HG02884 (cell line): Measurements from ENCODE around the gene AQR.
"Not testable (repeated sequence)": the region's sequence is repeated elsewhere in the genome, so short reads cannot be mapped to it uniquely, and the experiment has no call there.

Experiments used
- ATAC-seq: cut with Tn5 transposase; IDR thresholded peaks from one replicate; pipeline ENCODE4 v1.9.1; 2021; ENCODE audit warnings: mild to moderate bottlenecking, moderate library complexity; ENCODE audit not compliant: unreplicated experiment

The AQR gene

GRCh38 chr15:34964277-34964676, 5.3 kb downstream of the AQR start:
- no peak for ATAC-seq

GRCh38 chr15:34953851-34954250, 15.7 kb downstream of the AQR start:
- ATAC-seq = no peak

- ATAC-seq = no peak
Measured at GRCh38 chr15:34952481-34952880, 17.1 kb downstream of the AQR start.

GRCh38 chr15:34951993-34952392, 17.5 kb downstream of the AQR start:
- ATAC-seq = no peak

- ATAC-seq = no peak
Measured at GRCh38 chr15:34944936-34945335, 24.6 kb downstream of the AQR start.

GRCh38 chr15:34943711-34944110, 25.8 kb downstream of the AQR start:
- ATAC-seq = no peak

- not testable (repeated sequence) for ATAC-seq
Measured at GRCh38 chr15:34943264-34943663, 26.3 kb downstream of the AQR start.

- ATAC-seq = no peak
Measured at GRCh38 chr15:34942363-34942762, 27.2 kb downstream of the AQR start.

GRCh38 chr15:34941831-34942230, 27.7 kb downstream of the AQR start:
- ATAC-seq = no peak

- no peak for ATAC-seq
Measured at GRCh38 chr15:34941185-34941698, 28.3 kb downstream of the AQR start.

- no peak for ATAC-seq
Measured at GRCh38 chr15:34933432-34933975, 36.0 kb downstream of the AQR start.

- ATAC-seq = not testable (repeated sequence)
Measured at GRCh38 chr15:34928349-34928748, 41.2 kb downstream of the AQR start.

GRCh38 chr15:34927726-34928125, 41.8 kb downstream of the AQR start:
- ATAC-seq = no peak

GRCh38 chr15:34914317-34914716, 55.2 kb downstream of the AQR start:
- no peak for ATAC-seq

- ATAC-seq = no peak
Measured at GRCh38 chr15:34905047-34905446, 64.5 kb downstream of the AQR start.

GRCh38 chr15:34904527-34904926, 65.0 kb downstream of the AQR start:
- no peak for ATAC-seq

- ATAC-seq = no peak
Measured at GRCh38 chr15:34900748-34901147, 68.8 kb downstream of the AQR start.

- ATAC-seq = no peak
Measured at GRCh38 chr15:34896183-34896582, 73.4 kb downstream of the AQR start.

GRCh38 chr15:34893967-34894366, 75.6 kb downstream of the AQR start:
- no peak for ATAC-seq

GRCh38 chr15:34892963-34893591, 76.5 kb downstream of the AQR start:
- no peak for ATAC-seq

GRCh38 chr15:34890424-34890823, 79.1 kb downstream of the AQR start:
- no peak for ATAC-seq

GRCh38 chr15:34889476-34889875, 80.1 kb downstream of the AQR start:
- no peak for ATAC-seq

- no peak for ATAC-seq
Measured at GRCh38 chr15:34886134-34886533, 83.4 kb downstream of the AQR start.
